ENCODE measurements around the gene B3GALT5.
"Not testable (repeated sequence)": the region's sequence is repeated elsewhere in the genome, so short reads cannot be mapped to it uniquely, and the experiment has no call there.

The B3GALT5 gene

GRCh38 chr21:39612233-39613040 lies at the start of gene B3GALT5:
B3GALT5 (plus strand) TSS chr21:39612940; CDS start chr21:39660560, 47,620 bp downstream.
- DNase-seq (ENCODE audit: low spot score): peak; percentile 54

GRCh38 chr21:39564200-39564599 lies 48.5 kb upstream of the B3GALT5 start:
- no peak for DNase-seq (ENCODE audit: low spot score)

GRCh38 chr21:39567180-39567972 lies 45.4 kb upstream of the B3GALT5 start:
- DNase-seq (ENCODE audit: low spot score): no peak

- peak; percentile 53 for DNase-seq (ENCODE audit: low spot score)
Measured at GRCh38 chr21:39568361-39568760, 44.4 kb upstream of the B3GALT5 start.

GRCh38 chr21:39575775-39576174 lies 37.0 kb upstream of the B3GALT5 start:
- DNase-seq (ENCODE audit: low spot score): no peak

GRCh38 chr21:39576518-39577128 lies 36.1 kb upstream of the B3GALT5 start:
- no peak for DNase-seq (ENCODE audit: low spot score)

GRCh38 chr21:39579734-39580332 lies 32.9 kb upstream of the B3GALT5 start:
- DNase-seq (ENCODE audit: low spot score): no peak

GRCh38 chr21:39580744-39581143 lies 32.0 kb upstream of the B3GALT5 start:
- DNase-seq (ENCODE audit: low spot score): no peak

- peak; percentile 10 for DNase-seq (ENCODE audit: low spot score)
Measured at GRCh38 chr21:39581414-39581813, 31.3 kb upstream of the B3GALT5 start.

GRCh38 chr21:39582749-39583148 lies 30.0 kb upstream of the B3GALT5 start:
- no peak for DNase-seq (ENCODE audit: low spot score)

GRCh38 chr21:39583586-39583985 lies 29.2 kb upstream of the B3GALT5 start:
- not testable (repeated sequence) for DNase-seq (ENCODE audit: low spot score)

- no peak for DNase-seq (ENCODE audit: low spot score)
Measured at GRCh38 chr21:39587376-39587775, 25.4 kb upstream of the B3GALT5 start.

- DNase-seq (ENCODE audit: low spot score): no peak
Measured at GRCh38 chr21:39588884-39589283, 23.9 kb upstream of the B3GALT5 start.

GRCh38 chr21:39593522-39593921 lies 19.2 kb upstream of the B3GALT5 start:
- no peak for DNase-seq (ENCODE audit: low spot score)

GRCh38 chr21:39595465-39595864 lies 17.3 kb upstream of the B3GALT5 start:
- DNase-seq (ENCODE audit: low spot score): no peak

- DNase-seq (ENCODE audit: low spot score): no peak
Measured at GRCh38 chr21:39597595-39597994, 15.1 kb upstream of the B3GALT5 start.

GRCh38 chr21:39599191-39599970 lies 13.4 kb upstream of the B3GALT5 start:
- no peak for DNase-seq (ENCODE audit: low spot score)

- no peak for DNase-seq (ENCODE audit: low spot score)
Measured at GRCh38 chr21:39601187-39601928, 11.4 kb upstream of the B3GALT5 start.

- DNase-seq (ENCODE audit: low spot score): no peak
Measured at GRCh38 chr21:39602076-39602689, 10.6 kb upstream of the B3GALT5 start.

- no peak for DNase-seq (ENCODE audit: low spot score)
Measured at GRCh38 chr21:39602793-39603192, 9.9 kb upstream of the B3GALT5 start.
